SU-DHL-6 (cell line): Measurements from ENCODE around the gene GINS2.

ENCODE experiments used
- H2AFZ ChIP-seq: fragments of 200-600 bp; sonication (generic); 2 replicates; pipeline ENCODE4 v1.6.1; 2014; ENCODE audit warnings: low read depth, mild to moderate bottlenecking, moderate library complexity, mixed read lengths, antibody characterized with exemption, low read length; ENCODE audit not compliant: severe bottlenecking
- H3F3A ChIP-seq: fragments of 200-600 bp; shearing (Covaris generic); 2 replicates; pipeline ENCODE4 v1.6.0; 2016; ENCODE audit warnings: antibody characterized with exemption, mild to moderate bottlenecking; ENCODE audit not compliant: insufficient read depth
- H3K27ac ChIP-seq: fragments of 200-600 bp; sonication (generic); 2 replicates; pipeline ENCODE4 v1.5.1; 2016; ENCODE audit warnings: low read depth, mild to moderate bottlenecking, low read length, moderate library complexity, mixed read lengths
- H3K27me3 ChIP-seq: fragments of 200-600 bp; sonication (generic), shearing (Covaris generic); 2 replicates; pipeline ENCODE4 v1.6.0; 2014; ENCODE audit warnings: mild to moderate bottlenecking, low read length
- H3K36me3 ChIP-seq: fragments of 200-600 bp; sonication (generic); 2 replicates; pipeline ENCODE4 v1.6.1; 2014; ENCODE audit warnings: mild to moderate bottlenecking, low read length, mixed read lengths
- H3K4me2 ChIP-seq: fragments of 300-600, 200-600 bp; shearing (Covaris generic), sonication (generic); 2 replicates; pipeline ENCODE4 v1.6.0; 2014; ENCODE audit warnings: low read length, low read depth, mild to moderate bottlenecking; ENCODE audit not compliant: poor library complexity, severe bottlenecking
- H3K4me3 ChIP-seq: fragments of 200-600 bp; sonication (generic); 2 replicates; pipeline ENCODE4 v1.5.1; 2014; ENCODE audit warnings: antibody characterized with exemption, low read length, mild to moderate bottlenecking, mixed read lengths; ENCODE audit not compliant: insufficient read depth, poor library complexity, severe bottlenecking
- H3K79me2 ChIP-seq: fragments of 200-600 bp; sonication (generic); 2 replicates; pipeline ENCODE4 v1.6.1; 2014; ENCODE audit warnings: mild to moderate bottlenecking, low read length, moderate library complexity; ENCODE audit not compliant: insufficient read depth
- H3K9ac ChIP-seq: fragments of 200-600 bp; sonication (generic); 2 replicates; pipeline ENCODE4 v1.7.0; 2014; ENCODE audit warnings: mild to moderate bottlenecking, low read length
- H3K9me2 ChIP-seq: fragments of 200-600 bp; sonication (generic); replicated peaks from 2 replicates; pipeline ENCODE4 v1.6.1; 2014; ENCODE audit warnings: low read length; ENCODE audit not compliant: insufficient read depth
- H3K9me3 ChIP-seq: fragments of 200-600 bp; sonication (generic); 2 replicates; pipeline ENCODE4 v1.6.1; 2014; ENCODE audit warnings: low read length, mixed read lengths; ENCODE audit not compliant: insufficient read depth
- H4K20me1 ChIP-seq: fragments of 200-600 bp; sonication (generic); 2 replicates; pipeline ENCODE4 v1.6.1; 2014; ENCODE audit warnings: low read depth, mild to moderate bottlenecking, antibody characterized with exemption, low read length, moderate library complexity, mixed read lengths
- EZH2phosphoT487 ChIP-seq: fragments of 200-600 bp; sonication (generic), shearing (Covaris generic); conservative IDR thresholded peaks from 2 replicates; pipeline ENCODE4 v1.6.1; 2018; ENCODE audit warnings: mild to moderate bottlenecking, antibody characterized with exemption, low read length, moderate library complexity, mixed read lengths
- TF ChIP-seq, protein P1 (sequence below): fragments of 200-600 bp; sonication (generic); IDR thresholded peaks from one replicate; pipeline ENCODE4 v1.5.1; 2017; ENCODE audit warnings: antibody characterized with exemption, mild to moderate bottlenecking, low read length, moderate library complexity; ENCODE audit not compliant: insufficient read depth, poor library complexity, severe bottlenecking

The GINS2 gene

DNA sequence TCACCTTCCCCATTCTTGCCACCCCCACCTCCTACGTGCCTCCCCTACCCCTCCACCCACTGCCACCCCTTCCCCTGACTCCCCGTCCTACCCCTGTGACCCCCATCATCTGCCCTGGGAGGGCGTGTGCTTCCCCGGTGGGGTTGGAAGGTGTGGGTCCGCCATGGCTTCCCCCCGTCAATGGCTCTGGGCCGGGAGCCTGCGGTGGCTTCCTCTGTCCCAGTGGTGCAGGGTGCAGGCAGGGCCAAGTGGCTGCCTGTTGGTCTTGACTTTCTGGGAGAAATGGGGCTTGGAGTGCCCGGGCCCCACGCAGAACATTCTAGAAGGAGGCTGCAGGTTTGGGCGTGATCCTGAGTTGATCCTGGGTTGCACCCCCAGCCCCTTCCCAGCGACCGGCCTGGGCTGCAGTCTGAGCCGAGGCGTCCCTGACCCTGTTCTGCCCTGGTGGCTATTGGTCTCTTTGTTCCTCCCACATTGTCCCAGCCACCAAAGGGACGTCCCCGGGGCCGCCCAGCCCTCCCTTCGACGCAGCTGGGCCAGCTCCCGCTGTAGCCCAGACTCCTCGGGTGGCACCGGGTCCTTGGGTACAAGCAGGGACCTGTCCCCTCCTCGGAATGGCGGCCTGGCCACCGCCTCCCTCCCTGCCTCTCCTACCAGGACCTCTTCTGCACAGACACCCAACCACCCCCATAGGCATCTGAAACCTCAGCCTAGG is 49.9 kb downstream of the GINS2 start:
- Histone ChIP-seq H3K9ac (no peak overlapping the region), H3K9me3 (no peaks in the 10 kb centered on the region), H3K27ac (no peak overlapping the region), H3F3A (no peaks in the 10 kb centered on the region), H4K20me1 (no peaks in the 10 kb centered on the region), H3K36me3 (no peaks in the 10 kb centered on the region), H3K79me2 (no peaks in the 10 kb centered on the region), H3K4me3 (no peak overlapping the region), H3K27me3 (no peaks in the 10 kb centered on the region), H3K9me2 (no peaks in the 10 kb centered on the region), H3K4me2 (no peak overlapping the region), H2AFZ (no peak overlapping the region)
- no peak for TF ChIP-seq EZH2phosphoT487
- TF ChIP-seq, protein P1, sequence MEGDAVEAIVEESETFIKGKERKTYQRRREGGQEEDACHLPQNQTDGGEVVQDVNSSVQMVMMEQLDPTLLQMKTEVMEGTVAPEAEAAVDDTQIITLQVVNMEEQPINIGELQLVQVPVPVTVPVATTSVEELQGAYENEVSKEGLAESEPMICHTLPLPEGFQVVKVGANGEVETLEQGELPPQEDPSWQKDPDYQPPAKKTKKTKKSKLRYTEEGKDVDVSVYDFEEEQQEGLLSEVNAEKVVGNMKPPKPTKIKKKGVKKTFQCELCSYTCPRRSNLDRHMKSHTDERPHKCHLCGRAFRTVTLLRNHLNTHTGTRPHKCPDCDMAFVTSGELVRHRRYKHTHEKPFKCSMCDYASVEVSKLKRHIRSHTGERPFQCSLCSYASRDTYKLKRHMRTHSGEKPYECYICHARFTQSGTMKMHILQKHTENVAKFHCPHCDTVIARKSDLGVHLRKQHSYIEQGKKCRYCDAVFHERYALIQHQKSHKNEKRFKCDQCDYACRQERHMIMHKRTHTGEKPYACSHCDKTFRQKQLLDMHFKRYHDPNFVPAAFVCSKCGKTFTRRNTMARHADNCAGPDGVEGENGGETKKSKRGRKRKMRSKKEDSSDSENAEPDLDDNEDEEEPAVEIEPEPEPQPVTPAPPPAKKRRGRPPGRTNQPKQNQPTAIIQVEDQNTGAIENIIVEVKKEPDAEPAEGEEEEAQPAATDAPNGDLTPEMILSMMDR: no peak

DNA sequence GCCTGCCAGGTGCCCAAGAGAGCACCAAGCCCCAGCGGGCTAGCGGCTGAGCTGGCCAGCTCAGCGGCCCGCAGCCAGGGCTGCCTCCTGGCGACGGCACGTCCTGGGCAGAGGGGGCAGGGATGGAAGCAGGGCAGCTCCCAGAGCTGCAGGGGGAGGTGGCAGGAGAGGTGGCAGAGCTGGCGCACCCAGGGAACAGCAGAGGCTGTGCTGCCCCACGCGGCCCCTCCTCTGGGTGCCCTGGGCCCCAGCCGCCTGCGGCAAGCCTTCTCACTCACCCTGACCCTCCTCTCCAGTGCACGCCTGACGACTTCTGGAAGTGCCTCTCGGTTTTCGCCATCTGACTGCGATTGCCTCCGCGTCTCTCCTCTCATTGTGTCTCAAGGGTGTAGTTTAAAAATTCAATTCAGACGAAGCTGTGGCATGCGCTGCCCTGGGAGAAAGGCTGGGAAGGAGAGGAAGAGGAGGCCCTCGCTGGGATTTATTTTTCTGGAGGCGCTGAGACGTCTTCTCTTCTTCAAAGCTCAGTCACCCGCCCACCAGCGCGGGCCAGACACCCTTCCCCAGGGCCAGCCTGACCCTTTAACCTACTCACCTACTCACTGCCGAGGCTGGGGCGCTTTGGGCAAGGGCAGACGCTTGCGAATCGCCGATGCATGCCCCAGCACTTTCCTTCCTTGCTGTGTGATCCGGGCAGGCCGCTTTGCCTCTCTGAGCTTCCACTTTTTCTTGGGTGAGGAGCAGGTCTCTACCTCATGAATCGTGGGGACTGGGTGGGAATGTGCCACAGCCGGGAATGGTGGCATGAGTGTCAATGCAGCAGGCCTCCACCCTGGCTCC is 50.7 kb downstream of the GINS2 start:
- H3F3A ChIP-seq: no peaks in the 10 kb centered on the region
- no peaks in the 10 kb centered on the region for H4K20me1 ChIP-seq
- H3K27me3 ChIP-seq: no peaks in the 10 kb centered on the region
- H3K27ac ChIP-seq: no peak overlapping the region
- no peak overlapping the region for H3K4me3 ChIP-seq
- no peaks in the 10 kb centered on the region for H3K9me2 ChIP-seq
- no peaks in the 10 kb centered on the region for H3K79me2 ChIP-seq
- H3K4me2 ChIP-seq: no peak overlapping the region
- no peak overlapping the region for H3K9ac ChIP-seq
- H3K9me3 ChIP-seq: no peaks in the 10 kb centered on the region
- no peak overlapping the region for H2AFZ ChIP-seq
- H3K36me3 ChIP-seq: no peaks in the 10 kb centered on the region
- TF ChIP-seq, protein P1: no peak
- no peak for TF ChIP-seq EZH2phosphoT487

DNA sequence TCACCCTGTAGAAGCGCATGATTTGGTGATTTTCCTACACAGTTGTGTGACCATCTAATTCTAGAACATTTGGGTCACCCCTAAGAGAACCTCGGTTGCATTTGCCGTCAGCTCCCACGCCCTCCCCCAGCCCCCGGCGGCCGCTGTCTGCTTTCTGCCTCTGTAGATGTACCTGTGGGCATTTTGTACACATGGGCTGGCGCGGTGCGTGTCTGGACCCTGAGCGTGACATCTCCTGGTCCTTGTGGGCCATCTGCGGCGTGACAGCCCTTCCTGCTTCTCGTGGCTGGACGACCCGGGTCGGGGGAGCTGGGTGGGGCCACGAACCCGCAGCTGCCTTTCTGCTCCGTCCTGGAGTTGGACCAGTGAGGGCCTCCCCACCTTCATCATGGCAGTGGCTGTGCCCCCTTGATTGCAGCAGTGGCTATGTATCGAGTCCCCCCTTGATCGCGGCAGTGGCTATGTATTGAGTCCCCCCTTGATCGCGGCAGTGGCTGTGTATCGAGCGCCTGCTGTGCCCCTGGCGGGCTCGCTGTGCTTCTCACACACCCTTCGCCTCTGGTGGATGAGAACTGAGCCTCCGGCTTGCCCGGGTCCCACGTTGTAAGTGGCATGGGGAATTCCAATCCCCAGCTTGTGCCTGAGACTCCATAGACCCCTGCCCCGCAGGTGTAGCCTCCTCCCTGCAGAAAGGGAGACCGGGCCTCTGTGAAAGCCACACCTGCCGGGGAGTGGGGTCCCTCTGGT is 51.5 kb downstream of the GINS2 start:
- Histone ChIP-seq H2AFZ (no peak overlapping the region), H3K9me3 (no peaks in the 10 kb centered on the region), H3K79me2 (no peaks in the 10 kb centered on the region), H3K9ac (no peak overlapping the region), H4K20me1 (no peaks in the 10 kb centered on the region), H3K36me3 (no peaks in the 10 kb centered on the region), H3K4me3 (no peak overlapping the region), H3K27ac (no peak overlapping the region), H3K4me2 (no peak overlapping the region), H3F3A (no peaks in the 10 kb centered on the region), H3K9me2 (no peaks in the 10 kb centered on the region), H3K27me3 (no peaks in the 10 kb centered on the region)
- TF ChIP-seq, protein P1: no peak
- no peak for TF ChIP-seq EZH2phosphoT487
